Osteoblast (primary cell): ENCODE measurements around the gene PRODH2. TPM values are rescaled to one million over a fixed set of nuclear protein-coding genes. Genes with fewer than 3 reads are reported as not detected.
A peak's percentile ranks its signal among the peaks of the same experiment; 100 is the strongest.

Source experiments
- DNase-seq: peaks from one replicate; pipeline ENCODE4 v3.0.0; 2011; ENCODE audit warnings: low spot score, mixed read lengths; ENCODE audit not compliant: insufficient read length; ENCODE audit errors: missing footprints
- H2AFZ ChIP-seq: 2 replicates; pipeline ENCODE4 v1.6.0; 2011; ENCODE audit warnings: mild to moderate bottlenecking, low read length
- H3K27ac ChIP-seq: 2 replicates; pipeline ENCODE4 v1.5.1; 2011; ENCODE audit warnings: mild to moderate bottlenecking, low read depth, low read length, moderate library complexity
- H3K27me3 ChIP-seq: 2 replicates; pipeline ENCODE4 v1.6.0; 2012; ENCODE audit warnings: mild to moderate bottlenecking, control low read depth, inconsistent platforms, low read length, moderate library complexity; ENCODE audit not compliant: insufficient read depth
- H3K36me3 ChIP-seq: 2 replicates; pipeline ENCODE4 v1.5.1; 2011; ENCODE audit warnings: mild to moderate bottlenecking, low read length, control low read depth, moderate library complexity; ENCODE audit not compliant: insufficient read depth
- H3K4me1 ChIP-seq: 2 replicates; pipeline ENCODE4 v1.5.1; 2011; ENCODE audit warnings: mild to moderate bottlenecking, low read length, control low read depth, moderate library complexity; ENCODE audit not compliant: insufficient read depth
- H3K4me2 ChIP-seq: 2 replicates; pipeline ENCODE4 v1.6.0; 2011; ENCODE audit warnings: mild to moderate bottlenecking, low read length; ENCODE audit not compliant: insufficient read depth
- H3K4me3 ChIP-seq: fragments of 200-600 bp; sonication (generic); 3 replicates; pipeline ENCODE4 v1.5.1; 2012; ENCODE audit warnings: mild to moderate bottlenecking, low read length, inconsistent platforms; ENCODE audit not compliant: insufficient read depth
- H3K79me2 ChIP-seq: 2 replicates; pipeline ENCODE4 v1.6.0; 2012; ENCODE audit warnings: mild to moderate bottlenecking, low read length, control low read depth, inconsistent platforms; ENCODE audit not compliant: insufficient read depth
- H3K9me3 ChIP-seq: 2 replicates; pipeline ENCODE4 v1.5.1; 2011; ENCODE audit warnings: low read depth, low read length, control low read depth
- H4K20me1 ChIP-seq: 2 replicates; pipeline ENCODE4 v1.6.0; 2012; ENCODE audit warnings: mild to moderate bottlenecking, low read length, control low read depth; ENCODE audit not compliant: insufficient read depth
- CTCF ChIP-seq: IDR thresholded peaks from 2 replicates; pipeline ENCODE4 v1.5.1; 2011; ENCODE audit warnings: mild to moderate bottlenecking, low read depth, low read length, moderate library complexity; ENCODE audit errors: extremely low read depth
- total RNA-seq: library from RNA; depleted of rRNA; stranded (reverse); fragments of >200 nt; gene quantifications from 2 replicates; pipeline ENCODE4 v1.2.3, GENCODE V29; 2012

PRODH2 gene
- total RNA-seq, 1 donor, result not detected

GRCh38 chr19:35813043-35813890 is 622 bp upstream of the PRODH2 start:
- Histone ChIP-seq H3K4me1 (no peaks in the 10 kb centered on the region), H3K27me3 (peaks cover 5% of the 10 kb centered on the region), H4K20me1 (no peaks in the 10 kb centered on the region), H3K36me3 (no peaks in the 10 kb centered on the region), H3K27ac (no peak overlapping the region), H2AFZ (no peak overlapping the region), H3K4me3 (no peak overlapping the region), H3K9me3 (no peaks in the 10 kb centered on the region), H3K79me2 (no peaks in the 10 kb centered on the region), H3K4me2 (no peak overlapping the region)
- no peak for DNase-seq
- TF ChIP-seq CTCF, result no peak

GRCh38 chr19:35811317-35812219 is 1.1 kb downstream of the PRODH2 start:
- Histone ChIP-seq H2AFZ (no peak overlapping the region), H4K20me1 (no peaks in the 10 kb centered on the region), H3K36me3 (no peaks in the 10 kb centered on the region), H3K4me2 (no peak overlapping the region), H3K9me3 (no peaks in the 10 kb centered on the region), H3K27me3 (peaks cover 6% of the 10 kb centered on the region), H3K4me3 (no peak overlapping the region), H3K27ac (no peak overlapping the region), H3K4me1 (no peaks in the 10 kb centered on the region), H3K79me2 (no peaks in the 10 kb centered on the region)
- DNase-seq, result no peak
- TF ChIP-seq CTCF, result no peak

GRCh38 chr19:35807633-35808032 is 5.0 kb downstream of the PRODH2 start:
- Histone ChIP-seq H3K27me3 (peaks cover 6% of the 10 kb centered on the region), H3K4me2 (no peak overlapping the region), H3K36me3 (no peaks in the 10 kb centered on the region), H3K4me3 (no peak overlapping the region), H4K20me1 (no peaks in the 10 kb centered on the region), H3K27ac (no peak overlapping the region), H3K9me3 (no peaks in the 10 kb centered on the region), H2AFZ (no peak overlapping the region), H3K79me2 (no peaks in the 10 kb centered on the region), H3K4me1 (no peaks in the 10 kb centered on the region)
- peak; percentile 49 for DNase-seq
- no peak for TF ChIP-seq CTCF

- DNase-seq, result peak; percentile 66
- Histone ChIP-seq H3K79me2 (no peaks in the 10 kb centered on the region), H3K27ac (no peak overlapping the region), H2AFZ (no peak overlapping the region), H4K20me1 (no peaks in the 10 kb centered on the region), H3K4me3 (no peak overlapping the region), H3K36me3 (no peaks in the 10 kb centered on the region), H3K4me2 (no peak overlapping the region), H3K9me3 (no peaks in the 10 kb centered on the region), H3K4me1 (no peaks in the 10 kb centered on the region), H3K27me3 (peaks cover 6% of the 10 kb centered on the region)
- TF ChIP-seq CTCF, result no peak
Measured at GRCh38 chr19:35806597-35806996, 6.0 kb downstream of the PRODH2 start.
